Renal pelvis (tissue), 4 donors: ENCODE measurements around the gene MGA. TPM values are rescaled to one million over a fixed set of nuclear protein-coding genes. Genes with fewer than 3 reads are reported as not detected.
"Not testable (repeated sequence)": the region's sequence is repeated elsewhere in the genome, so short reads cannot be mapped to it uniquely, and the experiment has no call there.

Experiments
- DNase-seq: peaks from one replicate; pipeline ENCODE4 v3.0.0-alpha.2; 2013
- polyA plus RNA-seq, 3 donors: library from polyadenylated mRNA; unstranded; fragments of 120-200 nt; gene quantifications; one replicate each; pipeline ENCODE4 v1.2.1, GENCODE V29; 2013; ENCODE audit not compliant: insufficient read length in 3 of 3

The MGA gene
- polyA plus RNA-seq, 3 donors = 31.6 to 45.9 (median 41.3) TPM

DNA sequence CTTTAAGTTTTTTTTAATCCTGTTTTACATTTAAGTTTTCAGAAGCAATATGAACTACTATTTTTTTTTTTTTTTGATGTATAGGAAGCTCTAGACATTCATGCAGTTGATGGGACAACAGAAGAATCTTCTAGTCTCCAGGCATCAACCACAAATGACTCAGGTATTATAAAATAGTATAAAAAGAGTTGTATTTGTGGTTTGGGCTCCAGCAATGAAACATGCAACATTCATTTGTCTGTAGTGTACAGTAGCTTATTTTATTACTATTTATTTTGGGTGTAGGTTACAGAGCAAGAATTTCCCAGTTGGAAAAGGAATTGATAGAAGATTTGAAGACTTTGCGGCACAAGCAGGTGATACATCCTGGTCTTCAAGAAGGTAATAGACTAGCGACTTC lies 38.6 kb downstream of the MGA start:
- DNase-seq = no peak

DNA sequence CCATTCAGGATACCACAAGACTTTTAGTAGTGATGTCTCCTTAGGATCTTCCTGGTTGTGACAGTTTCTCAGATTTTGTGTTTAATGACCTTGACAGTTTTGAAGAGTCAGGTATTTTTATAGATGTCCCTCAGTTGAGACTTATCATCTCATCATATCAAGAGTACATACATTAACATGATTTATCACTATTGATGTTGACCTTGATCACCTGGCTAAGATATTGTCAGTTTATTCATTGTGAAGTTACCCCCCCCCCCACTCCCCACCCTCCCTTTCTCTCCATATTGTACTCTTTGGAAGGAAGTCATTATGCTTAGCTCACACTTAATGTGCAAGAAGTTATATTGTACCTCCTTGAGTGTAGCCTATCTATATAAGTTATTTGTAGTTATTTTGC lies 42.9 kb downstream of the MGA start:
- no peak for DNase-seq

DNA sequence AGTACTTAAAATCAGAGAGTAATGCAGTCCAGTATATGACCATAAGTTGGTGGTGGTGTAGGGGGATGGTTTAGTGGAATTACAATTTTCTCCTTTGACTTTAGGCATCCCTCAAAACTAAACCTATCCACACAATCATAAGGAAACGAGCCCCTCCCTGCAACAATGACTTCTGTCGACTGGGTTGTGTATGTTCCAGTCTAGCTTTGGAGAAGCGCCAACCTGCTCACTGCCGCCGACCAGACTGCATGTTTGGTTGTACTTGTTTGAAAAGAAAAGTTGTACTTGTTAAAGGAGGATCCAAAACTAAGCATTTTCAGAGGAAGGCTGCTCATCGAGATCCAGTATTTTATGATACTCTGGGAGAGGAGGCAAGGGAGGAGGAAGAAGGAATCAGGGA lies 52.8 kb downstream of the MGA start:
- DNase-seq = no peak

DNA sequence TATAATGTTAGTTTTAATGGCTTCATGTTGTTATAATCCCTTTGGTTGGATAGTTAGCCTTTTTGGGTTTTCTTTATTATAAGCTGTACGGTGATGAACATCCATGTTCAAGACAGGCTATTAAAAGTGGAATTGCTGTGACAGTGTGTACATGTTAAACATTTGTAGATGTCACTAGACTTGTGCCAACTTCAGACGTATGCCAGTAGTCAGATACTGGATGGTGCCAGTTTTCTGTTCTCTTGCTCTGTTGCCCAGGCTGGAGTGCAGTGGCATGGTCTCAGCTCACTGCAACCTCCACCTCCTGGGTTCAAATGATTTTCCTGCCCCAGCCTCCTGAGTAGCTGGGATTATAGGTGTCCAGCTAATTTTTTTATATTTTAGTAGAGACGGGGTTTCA lies 54.1 kb downstream of the MGA start:
- DNase-seq = no peak

DNA sequence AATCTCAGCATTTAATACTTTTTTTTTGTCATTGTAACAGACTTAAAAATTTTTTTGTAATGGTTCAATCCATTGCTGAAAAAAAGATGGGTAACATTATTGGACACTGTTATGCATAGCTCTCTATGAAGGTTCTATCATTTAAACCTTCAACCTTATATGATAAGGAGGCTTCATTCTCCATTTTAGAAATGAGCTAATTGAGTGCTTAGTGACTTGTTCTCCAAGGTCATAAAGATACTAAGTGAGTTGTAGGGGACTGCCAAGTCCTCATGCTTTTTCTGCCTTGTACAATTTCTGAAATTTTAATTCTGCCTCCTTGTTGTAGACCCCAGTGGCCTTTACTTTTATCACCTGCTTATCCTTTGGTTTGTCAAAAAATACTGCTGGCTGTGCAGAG lies 56.7 kb downstream of the MGA start:
- DNase-seq = no peak

DNA sequence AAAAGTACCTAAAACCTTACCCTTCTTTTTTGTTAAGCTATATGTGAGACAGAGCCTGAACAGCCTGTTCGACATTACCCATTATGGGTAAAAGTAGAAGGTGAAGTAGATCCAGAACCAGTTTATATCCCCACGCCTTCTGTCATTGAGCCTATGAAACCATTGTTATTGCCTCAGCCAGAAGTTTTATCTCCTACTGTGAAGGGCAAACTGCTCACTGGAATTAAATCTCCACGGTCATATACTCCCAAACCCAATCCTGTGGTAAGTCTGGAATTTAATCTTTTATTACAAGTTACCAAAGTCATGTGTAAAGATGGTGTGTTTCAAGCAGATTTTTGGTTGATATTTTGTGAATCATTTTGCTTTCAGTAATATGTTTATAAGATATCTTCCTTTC lies 66.9 kb downstream of the MGA start:
- DNase-seq = no peak

DNA sequence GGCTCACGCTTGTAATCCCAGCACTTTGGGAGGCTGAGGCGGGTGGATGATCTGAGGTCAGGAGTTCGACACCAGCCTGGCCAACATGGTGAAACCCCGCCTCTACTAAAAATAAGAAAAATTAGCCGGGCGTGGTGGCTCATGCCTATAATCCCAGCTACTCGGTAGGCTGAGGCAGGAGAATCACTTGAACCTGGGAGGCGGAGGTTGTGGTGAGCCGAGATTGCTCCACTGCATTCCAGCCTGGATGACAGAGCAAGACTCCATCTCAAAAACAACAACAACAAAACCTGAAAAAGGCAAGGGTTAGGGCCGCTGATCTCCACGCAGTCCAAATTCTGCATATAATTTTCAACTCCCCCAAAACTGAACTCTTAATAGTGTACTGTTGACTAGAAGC lies 67.9 kb downstream of the MGA start:
- DNase-seq = not testable (repeated sequence)

DNA sequence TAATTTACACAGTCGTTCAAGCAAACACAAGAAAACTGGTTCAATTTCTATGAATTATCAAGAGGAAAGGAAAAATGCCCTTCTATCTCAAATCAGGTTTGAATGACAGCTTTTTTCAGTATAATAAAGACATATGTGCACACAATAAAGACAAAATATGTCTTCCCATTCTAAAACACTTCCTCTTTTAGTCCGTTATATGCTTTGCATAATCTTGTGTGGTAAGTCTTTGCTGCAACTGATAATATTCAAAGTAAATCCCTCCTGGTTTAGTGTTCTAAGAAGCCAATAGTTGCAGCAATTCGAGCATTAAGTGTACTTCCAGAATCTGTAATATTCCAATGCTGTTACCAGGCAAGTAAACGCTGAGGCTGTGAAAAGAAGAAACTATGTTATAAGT lies 70.3 kb downstream of the MGA start:
- DNase-seq = no peak

DNA sequence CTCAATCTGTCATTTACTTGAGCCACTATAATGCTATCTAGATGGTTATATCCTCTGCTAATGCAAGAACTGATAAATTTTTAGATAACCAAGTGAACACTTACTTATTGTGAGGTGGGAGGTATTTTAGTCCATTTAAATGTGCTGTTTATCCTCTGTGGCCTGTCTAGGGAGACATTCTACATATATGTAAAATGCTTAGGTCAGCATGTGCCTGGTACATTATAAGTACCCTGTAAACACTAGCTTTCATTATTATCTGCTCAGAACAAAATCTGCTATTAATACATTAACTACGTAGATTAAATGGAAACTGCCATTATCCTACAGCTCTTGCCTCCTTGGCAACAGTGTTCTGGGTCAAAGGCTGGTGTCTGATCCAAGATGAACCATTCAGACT lies 72.3 kb downstream of the MGA start:
- no peak for DNase-seq

DNA sequence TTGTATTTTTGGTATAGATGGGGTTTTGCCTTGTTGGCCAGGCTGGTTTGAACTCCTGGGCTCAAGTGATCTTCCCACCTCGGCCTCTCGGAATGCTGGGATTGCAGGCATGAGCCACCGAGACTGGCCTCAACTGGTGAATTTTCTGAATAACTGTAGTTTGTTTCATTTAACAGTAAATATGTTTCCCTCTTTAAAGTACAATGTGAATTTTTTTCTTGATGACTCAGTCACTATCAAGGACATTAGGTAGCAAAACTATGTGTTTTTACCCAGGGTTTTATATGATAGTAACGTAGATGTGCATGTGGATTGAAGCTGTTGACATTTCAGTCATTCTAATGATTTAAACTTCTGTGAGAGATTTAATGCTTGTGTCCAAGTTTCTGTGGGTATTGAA lies 73.9 kb downstream of the MGA start:
- no peak for DNase-seq

DNA sequence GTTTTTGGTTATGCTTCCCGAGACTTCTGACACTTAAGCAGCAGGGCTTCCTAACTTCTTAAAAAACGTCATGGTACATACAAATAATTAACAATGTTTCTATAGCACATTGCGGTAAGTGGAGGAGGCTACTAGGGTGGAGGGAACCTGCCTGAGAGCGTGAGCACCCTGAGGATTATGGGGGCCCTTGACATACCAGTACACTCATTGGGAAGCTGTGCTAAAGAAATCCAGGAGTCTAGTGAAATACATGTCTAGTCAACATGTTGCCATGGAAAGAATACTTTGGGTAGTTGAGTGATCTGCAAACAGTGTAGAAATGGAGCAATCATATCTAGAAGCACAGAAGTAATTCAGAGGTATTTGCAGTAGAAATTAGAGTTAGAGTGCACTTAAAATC lies 74.8 kb downstream of the MGA start:
- DNase-seq = no peak

DNA sequence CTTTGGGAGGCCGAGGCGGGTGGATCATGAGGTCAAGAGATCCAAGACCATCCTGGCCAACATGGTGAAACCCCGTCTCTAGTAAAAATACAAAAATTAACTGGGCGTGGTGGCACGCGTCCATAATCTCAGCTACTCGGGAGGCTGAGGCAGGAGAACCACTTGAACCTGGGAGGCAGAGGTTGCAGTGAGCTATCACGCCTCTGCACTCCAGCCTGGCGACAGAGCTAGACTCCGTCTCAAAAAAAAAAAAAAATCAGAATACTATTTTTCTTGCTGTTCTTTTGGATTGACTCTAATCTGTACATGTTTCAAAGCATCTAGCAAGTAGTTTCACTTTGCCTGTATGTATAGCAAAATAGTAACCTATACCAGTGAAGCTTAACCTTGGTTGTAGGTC lies 75.3 kb downstream of the MGA start:
- not testable (repeated sequence) for DNase-seq

DNA sequence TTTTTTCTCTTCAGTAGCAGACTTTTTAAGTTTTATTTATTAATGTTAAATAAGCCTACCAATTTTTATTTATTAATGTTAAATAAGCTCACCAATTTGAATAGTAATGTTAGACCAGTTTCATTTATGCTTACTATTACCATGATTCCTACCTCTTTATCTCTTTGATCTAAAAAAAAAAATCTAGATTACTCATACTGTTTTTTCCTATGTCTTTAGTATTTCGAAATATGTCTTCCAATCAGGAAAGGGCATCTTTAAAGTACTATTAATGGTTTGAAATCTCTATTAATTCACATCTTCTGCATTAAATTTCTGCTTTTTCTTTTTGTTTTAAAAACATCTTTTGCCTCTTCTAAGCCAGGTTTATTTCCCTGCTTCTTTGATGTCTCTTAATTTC lies 86.6 kb downstream of the MGA start:
- no peak for DNase-seq

DNA sequence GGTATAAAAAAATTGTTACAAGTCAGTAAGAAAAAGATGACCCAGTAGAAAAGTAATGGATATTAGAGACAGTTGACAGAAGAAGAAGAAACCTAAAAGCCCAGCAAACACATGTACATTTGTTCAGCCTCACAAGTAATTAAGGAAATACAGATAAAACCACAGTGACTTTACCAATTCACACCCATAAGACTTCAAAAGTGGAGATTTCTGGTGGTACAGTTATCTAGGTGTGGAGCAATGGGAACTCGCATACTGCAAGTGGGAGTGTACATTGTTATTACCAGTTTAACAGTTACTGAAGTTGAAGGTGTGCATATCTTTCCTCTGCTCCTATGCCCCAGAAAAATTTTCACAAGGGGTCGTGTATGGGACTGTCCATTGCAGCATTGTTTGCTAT lies 96.0 kb downstream of the MGA start:
- DNase-seq = no peak

DNA sequence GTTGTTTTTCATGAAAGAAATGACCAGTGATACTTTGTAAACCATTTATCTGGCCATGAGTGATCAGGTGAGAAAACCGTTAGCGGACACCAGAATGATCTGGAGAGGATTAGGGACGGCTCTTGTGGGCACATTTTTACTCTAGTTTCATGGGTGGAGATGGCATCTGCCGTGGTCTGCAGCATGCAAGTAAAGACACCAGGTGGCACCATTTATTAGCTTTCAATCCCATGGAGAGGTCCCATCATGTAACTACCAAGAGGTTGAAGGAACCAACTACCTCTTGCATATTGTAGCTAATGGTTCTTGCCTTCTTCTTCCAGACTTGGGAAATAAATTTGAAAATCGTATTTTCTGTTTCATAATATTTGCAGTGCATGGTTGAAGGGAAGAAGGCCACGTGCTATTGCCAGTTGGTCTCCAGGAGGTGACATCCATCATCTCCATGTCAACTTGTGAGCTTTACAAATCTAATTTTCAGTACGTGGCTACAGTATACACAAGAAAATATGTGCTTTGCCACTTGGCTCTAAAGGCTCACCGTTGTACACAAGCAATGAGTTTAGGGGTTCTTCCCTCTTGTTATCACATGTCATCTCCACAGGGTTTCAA lies 112.6 kb downstream of the MGA start:
- peak; percentile 58 for DNase-seq

DNA sequence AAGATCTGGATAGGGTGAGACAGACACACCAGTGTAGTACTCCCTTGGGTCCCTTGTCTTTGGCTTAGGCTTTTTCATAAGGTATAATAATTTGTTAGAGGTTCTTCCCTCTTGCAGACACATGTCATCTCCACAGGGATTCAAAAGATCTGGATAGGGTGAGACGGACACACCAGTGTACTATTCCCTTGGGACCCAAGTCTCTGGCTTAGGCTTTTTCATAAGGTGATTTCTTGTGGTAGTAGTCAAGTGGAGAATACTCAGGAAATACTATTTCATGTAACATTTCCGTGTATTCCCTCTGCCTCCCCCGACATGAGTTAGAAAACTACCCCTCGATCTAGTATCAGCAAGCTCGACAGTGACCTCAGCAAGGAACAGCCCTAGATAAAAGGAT lies 113.1 kb downstream of the MGA start:
- DNase-seq = no peak

DNA sequence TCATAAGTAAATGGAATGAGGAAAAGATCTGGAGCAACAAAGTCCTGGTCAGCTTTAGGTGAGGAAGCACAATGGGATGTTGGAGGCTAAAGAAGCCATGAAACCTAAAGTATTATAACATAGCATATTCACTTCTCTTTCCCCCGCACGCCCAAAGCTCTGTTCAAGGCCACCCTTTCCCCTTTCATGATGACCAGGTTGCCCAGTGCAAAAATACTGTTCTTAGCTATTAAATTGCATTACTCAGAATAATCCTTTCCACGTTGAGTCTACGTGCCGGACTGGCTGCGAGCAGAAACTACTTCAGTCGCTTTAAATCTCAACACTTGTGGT lies 113.5 kb downstream of the MGA start:
- no peak for DNase-seq

DNA sequence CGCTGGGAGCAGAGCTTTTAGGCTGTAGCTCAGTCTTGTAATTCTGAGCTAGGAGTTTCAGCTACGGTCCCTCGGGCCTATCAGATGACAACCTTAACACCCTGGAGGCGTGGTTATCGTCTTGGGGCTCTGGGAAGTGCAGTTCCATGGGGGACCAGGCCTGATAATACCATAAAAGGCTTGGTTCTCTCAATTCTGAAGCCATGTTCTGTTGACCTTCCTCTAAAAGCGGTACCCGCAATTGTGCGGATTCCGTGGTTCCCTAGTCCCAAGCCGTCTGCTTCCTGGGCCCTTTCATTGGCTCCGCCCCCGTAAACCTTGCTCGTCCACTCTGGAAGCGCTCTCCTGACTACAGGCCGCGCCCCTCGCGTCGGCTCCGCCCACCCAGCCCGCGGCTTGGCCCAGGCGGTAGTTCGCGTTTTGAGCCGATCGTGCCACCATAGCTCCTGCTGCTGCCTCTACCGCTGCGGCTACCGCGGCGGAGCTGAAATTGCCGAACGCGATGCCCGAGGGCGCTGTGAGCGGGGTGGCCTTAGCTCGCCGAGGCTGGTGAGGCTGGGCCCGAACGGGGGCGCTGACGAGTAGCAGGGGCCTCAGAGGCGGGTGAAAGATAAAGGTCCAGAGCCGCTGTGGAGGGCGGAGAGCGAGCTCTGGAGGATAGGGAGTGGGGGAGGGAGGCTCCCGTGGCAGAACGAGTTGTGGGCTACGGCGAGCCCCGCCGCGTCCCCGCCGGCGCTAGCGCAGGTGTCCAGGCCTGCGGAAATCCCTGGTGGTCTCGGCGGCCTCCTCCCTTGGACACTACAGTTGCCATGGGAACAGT lies 114.1 kb downstream of the MGA start, which contains the start of gene MAPKBP1:
Gene MAPKBP1, plus strand, starts transcription at position 423 of the 820 bp plus-strand sequence. CDS start 792 bp downstream, outside the sequence.
- DNase-seq = peak; percentile 98

DNA sequence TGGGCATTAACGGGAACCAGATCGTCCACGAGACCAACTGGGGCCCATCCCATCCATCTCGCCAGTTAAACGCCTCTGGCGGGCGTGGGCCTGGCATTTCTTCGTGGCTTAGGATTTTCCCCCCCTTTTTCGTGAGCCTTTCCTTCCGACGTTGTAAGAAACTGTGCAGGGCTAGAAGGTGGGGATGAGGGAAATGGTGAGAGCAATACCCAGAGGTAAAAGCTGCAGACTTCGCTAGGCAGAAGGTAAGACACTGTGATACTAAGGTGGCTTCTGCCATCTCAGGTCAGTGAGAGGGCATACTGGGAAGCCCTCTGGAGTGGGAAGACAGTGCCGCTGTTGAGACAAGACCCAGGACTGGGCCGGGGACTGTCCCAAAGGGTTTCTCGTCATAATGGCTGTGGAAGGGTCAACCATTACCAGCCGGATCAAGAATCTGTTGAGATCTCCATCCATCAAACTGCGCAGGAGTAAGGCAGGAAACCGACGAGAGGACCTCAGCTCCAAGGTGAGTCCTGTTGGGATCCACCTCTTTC lies 114.7 kb downstream of the MGA start:
- no peak for DNase-seq

DNA sequence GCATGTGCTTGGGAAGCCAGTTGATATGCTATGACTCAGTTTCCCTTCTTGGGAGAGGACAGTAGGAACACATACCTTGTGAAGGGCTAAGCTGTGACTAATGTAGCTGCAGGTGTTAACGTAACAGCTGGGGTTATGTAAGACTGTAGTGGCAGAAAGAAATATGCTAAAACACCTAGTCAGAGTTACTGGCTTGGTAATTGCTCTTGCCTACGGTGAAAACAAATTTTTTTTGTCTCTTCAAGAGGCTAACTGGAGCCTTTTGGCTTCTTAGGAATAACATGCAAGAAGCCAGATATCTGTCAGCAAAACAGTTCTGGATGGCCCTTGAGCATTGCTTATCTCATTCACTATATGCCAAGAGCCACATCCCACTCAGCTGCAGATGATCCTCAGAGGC lies 115.4 kb downstream of the MGA start:
- DNase-seq = no peak

DNA sequence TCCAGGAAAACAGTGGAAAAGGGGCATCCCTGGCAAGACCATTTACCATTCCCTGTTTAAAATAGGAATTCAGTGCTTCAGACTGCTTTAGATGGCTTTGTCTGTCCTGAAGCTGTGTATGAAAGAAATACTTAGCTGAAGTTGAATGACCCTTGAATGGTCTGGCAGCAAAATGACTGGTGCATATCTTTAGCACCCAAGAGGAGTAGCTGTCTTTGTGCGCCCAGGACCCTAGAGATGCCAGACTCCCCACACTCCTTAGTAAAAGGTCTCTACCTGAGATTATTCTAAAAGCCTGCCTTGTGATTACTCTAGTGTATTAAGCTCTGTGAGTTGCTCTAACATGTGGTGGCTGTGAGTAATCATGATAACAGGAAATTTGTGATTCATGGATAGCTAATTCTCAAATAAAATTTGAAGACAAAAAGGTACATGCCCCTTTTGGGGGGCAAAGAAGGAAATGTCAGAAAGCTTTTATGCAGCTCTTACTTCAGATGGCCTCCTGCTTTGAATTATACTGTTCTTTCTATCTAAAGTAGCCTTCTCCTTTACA lies 117.3 kb downstream of the MGA start:
- DNase-seq = no peak

DNA sequence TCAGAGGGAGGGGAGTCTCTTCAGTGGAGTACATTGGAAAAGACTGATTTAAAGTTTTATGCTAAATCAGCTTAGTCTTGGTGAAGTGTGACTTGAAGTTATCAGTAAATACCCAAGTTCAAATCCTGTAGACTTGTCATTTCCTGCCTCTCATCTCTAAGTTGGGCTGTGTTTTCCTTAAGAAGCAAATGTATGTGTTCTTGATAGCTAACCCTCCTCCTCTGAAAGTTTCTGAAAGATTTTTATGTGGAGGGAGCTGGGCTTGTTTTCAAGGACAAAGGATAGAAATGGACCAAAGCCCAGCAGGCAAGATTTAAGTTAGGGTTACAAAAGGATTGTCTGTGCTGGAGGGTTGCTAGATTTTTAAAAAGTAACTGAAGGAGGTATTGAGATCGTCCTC lies 118.3 kb downstream of the MGA start:
- no peak for DNase-seq

DNA sequence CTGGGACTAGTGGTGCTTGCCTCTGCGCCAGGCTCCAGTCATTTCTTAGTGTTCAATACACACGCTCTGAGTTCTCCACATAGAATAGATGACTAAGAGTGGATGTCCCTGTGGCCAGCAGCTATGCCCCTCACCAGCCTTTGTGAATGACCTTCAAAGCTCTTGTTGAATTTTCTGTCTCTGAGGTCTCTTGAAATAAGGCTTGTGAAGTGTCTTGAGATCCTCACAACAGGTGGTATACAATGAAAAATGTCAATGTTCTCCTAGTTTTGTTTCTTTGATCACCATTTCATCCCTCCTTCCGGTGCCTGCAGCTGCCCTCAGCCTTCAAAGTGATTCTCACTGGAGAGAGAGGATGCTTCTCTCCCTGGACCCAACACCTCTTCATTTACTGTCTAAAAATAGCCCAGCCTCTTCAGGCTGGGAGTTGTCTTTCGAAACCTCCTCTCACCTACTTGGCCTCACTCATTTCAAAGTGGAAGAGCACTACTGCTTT lies 119.5 kb downstream of the MGA start:
- no peak for DNase-seq
